ENCODE data around the gene RCVRN. TPM values are rescaled to one million over a fixed set of nuclear protein-coding genes. Genes with fewer than 3 reads are reported as not detected.

RCVRN gene
- total RNA-seq, 2 experiments from 2014 or later, result not detected

DNA sequence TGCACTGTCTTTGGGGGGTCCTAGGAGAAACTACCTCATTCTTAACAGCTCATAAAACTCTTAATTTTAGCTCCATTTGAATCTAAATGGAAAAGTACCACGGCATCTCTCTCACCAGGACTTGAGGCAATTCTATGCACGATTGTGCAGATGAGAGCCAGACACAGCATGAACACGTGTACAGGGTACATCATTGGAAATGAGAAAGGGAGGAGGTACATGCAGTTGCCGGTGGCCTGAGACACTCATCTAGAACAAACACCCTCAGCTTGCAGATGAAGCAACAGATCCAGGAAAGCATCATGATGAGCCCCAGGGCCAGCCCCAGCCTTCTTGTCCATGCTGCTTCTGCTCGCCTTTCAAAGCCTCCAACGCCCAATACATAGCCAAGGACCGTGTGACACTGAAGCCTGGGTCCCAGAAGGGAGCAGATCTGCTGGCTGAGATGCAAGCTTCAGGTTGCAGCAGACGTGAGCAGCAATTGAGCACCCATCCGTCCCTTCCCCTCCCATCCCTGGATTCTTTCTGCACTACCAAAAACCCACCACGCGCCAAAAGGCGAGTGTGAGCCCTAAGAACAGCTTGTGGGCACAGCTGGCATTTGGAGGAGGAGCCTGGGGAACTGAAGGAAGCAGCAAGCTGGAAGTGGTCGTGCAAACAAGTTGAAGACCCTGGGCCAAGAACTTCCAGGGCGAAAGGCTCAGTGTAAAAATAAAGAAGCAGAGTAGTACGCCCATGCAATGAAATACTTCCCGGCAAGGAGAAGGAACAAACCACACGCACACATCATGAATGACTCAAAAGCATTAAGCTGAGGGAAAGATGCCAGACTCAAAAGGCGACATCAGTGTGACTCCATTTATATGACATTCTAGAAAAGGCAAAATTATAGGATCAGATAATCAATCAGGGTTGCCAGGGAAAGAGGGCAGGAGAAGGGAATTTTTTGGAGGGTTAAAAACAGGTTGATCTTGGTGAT is 7.3 kb upstream of the RCVRN start:
- Histone ChIP-seq H3K36me3 (ENCODE audit: insufficient read depth, low read length) (no peaks in the 10 kb centered on the region), H3K4me3 (ENCODE audit: low read length) (no peak overlapping the region), H3K9me3 (ENCODE audit: control insufficient read depth in 1 of 2, insufficient read depth in 1 of 2, low read length in 2 of 2) (no peaks in the 10 kb centered on the region), H3K4me1 (ENCODE audit: insufficient read depth, low read length) (no peaks in the 10 kb centered on the region), H3K27ac (ENCODE audit: low read depth in 1 of 2, low read length in 2 of 2) (no peak overlapping the region), H3K27me3 (ENCODE audit: control insufficient read depth in 1 of 2, insufficient read depth in 2 of 2, low read length in 2 of 2) (no peaks in the 10 kb centered on the region)
- POLR2A ChIA-PET, result no interaction called here
- CTCF ChIA-PET, result no interaction called here
- H3K4me3 Mint-ChIP-seq, result no peak overlapping the region
- no peaks in the 10 kb centered on the region for H3K9me3 Mint-ChIP-seq
- H3K27ac Mint-ChIP-seq, result no peak overlapping the region
- TF ChIP-seq, protein P1, sequence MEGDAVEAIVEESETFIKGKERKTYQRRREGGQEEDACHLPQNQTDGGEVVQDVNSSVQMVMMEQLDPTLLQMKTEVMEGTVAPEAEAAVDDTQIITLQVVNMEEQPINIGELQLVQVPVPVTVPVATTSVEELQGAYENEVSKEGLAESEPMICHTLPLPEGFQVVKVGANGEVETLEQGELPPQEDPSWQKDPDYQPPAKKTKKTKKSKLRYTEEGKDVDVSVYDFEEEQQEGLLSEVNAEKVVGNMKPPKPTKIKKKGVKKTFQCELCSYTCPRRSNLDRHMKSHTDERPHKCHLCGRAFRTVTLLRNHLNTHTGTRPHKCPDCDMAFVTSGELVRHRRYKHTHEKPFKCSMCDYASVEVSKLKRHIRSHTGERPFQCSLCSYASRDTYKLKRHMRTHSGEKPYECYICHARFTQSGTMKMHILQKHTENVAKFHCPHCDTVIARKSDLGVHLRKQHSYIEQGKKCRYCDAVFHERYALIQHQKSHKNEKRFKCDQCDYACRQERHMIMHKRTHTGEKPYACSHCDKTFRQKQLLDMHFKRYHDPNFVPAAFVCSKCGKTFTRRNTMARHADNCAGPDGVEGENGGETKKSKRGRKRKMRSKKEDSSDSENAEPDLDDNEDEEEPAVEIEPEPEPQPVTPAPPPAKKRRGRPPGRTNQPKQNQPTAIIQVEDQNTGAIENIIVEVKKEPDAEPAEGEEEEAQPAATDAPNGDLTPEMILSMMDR (IDR thresholded peaks at IDR 0.05), result no peak
- peaks cover 8% of the 10 kb centered on the region for H3K27me3 Mint-ChIP-seq
- no peaks in the 10 kb centered on the region for H3K4me1 Mint-ChIP-seq (ENCODE audit: low read depth)
- intact Hi-C loops (cut with DNase I, micrococcal nuclease), result no loop called here
- DNase-seq (no peak), ATAC-seq (ENCODE audit: poor library complexity) (no peak)
- no peaks in the 10 kb centered on the region for H3K36me3 Mint-ChIP-seq (ENCODE audit: low read depth)

DNA sequence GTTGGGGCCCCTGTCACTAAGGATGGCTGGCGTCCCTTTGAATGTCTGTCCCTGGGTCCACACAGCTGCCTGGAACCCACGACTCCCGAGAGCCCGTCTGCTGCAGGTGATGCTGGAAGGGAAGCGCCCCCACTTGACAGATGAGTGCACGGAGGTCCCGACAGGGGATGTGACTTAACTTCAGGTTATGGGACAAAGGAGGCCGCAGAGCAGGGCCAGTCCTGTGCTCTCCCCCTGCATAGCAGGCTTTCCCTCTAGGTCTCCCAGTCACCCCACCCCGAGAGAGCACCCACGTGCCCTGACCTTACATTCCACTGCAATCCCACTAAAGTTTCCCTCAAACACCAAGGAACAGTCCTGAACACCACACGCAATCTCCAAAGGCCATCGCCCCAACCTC is 6.0 kb upstream of the RCVRN start:
- H3K4me1 ChIP-seq (ENCODE audit: insufficient read depth, low read length), result no peaks in the 10 kb centered on the region
- H3K9me3 Mint-ChIP-seq, result no peaks in the 10 kb centered on the region
- no peaks in the 10 kb centered on the region for H3K36me3 ChIP-seq (ENCODE audit: insufficient read depth, low read length)
- POLR2A ChIA-PET, result no interaction called here
- CTCF ChIA-PET, result no interaction called here
- no peaks in the 10 kb centered on the region for H3K9me3 ChIP-seq (ENCODE audit: control insufficient read depth in 1 of 2, insufficient read depth in 1 of 2, low read length in 2 of 2)
- no peaks in the 10 kb centered on the region for H3K4me1 Mint-ChIP-seq (ENCODE audit: low read depth)
- TF ChIP-seq, protein P1 (IDR thresholded peaks at IDR 0.05), result no peak
- DNase-seq (no peak), ATAC-seq (ENCODE audit: poor library complexity) (no peak)
- no peak overlapping the region for H3K4me3 Mint-ChIP-seq
- H3K27ac ChIP-seq (ENCODE audit: low read depth in 1 of 2, low read length in 2 of 2), result no peak overlapping the region
- H3K27me3 Mint-ChIP-seq, result peaks cover 8% of the 10 kb centered on the region
- H3K4me3 ChIP-seq (ENCODE audit: low read length), result no peak overlapping the region
- intact Hi-C loops (cut with DNase I, micrococcal nuclease), result no loop called here
- H3K27me3 ChIP-seq (ENCODE audit: control insufficient read depth in 1 of 2, insufficient read depth in 2 of 2, low read length in 2 of 2), result no peaks in the 10 kb centered on the region
- no peaks in the 10 kb centered on the region for H3K36me3 Mint-ChIP-seq (ENCODE audit: low read depth)
- no peak overlapping the region for H3K27ac Mint-ChIP-seq

DNA sequence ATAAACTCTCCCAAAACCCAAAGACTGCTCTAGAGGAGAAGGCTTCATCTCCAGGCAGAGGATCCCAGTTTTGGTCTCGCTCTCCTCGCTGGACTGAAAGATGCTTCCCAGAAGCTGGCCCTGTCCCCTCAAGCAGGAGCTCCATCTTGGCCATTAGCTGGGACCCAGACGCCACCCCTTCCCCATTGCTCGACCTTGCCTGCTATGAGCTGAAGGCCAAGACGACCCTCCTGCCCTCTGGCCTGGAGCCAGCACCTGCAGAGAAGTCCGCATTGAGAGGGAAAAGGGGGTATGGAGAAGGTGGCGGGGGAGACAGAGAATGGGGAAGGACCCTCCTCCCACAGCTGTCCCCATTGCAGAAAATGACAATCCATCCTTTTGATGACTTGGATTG is 3.6 kb upstream of the RCVRN start:
- H3K27ac Mint-ChIP-seq, result no peak overlapping the region

More for the DNA sequence above, 3.6 kb upstream of the RCVRN start:
- Mint-ChIP-seq H3K9me3 (no peaks in the 10 kb centered on the region), H3K4me3 (no peak overlapping the region), H3K4me1 (ENCODE audit: low read depth) (no peaks in the 10 kb centered on the region), H3K27me3 (peaks cover 11% of the 10 kb centered on the region), H3K36me3 (ENCODE audit: low read depth) (no peaks in the 10 kb centered on the region)
- Histone ChIP-seq H3K27ac (ENCODE audit: low read depth in 1 of 2, low read length in 2 of 2) (no peak overlapping the region), H3K27me3 (ENCODE audit: control insufficient read depth in 1 of 2, insufficient read depth in 2 of 2, low read length in 2 of 2) (no peaks in the 10 kb centered on the region), H3K4me3 (ENCODE audit: low read length) (no peak overlapping the region), H3K9me3 (ENCODE audit: control insufficient read depth in 1 of 2, insufficient read depth in 1 of 2, low read length in 2 of 2) (peaks cover 0 to 6% of the 10 kb centered on the region in 2 experiments), H3K4me1 (ENCODE audit: insufficient read depth, low read length) (no peaks in the 10 kb centered on the region), H3K36me3 (ENCODE audit: insufficient read depth, low read length) (no peaks in the 10 kb centered on the region)
- no peak for ATAC-seq (ENCODE audit: poor library complexity)
- TF ChIP-seq, protein P1 (IDR thresholded peaks at IDR 0.05), result no peak
- ChIA-PET CTCF (no interaction called here), POLR2A (no interaction called here)
- intact Hi-C loops (cut with DNase I, micrococcal nuclease), result no loop called here
- no peak for DNase-seq
